ENCODE measurements around the gene PCCA.

DNA sequence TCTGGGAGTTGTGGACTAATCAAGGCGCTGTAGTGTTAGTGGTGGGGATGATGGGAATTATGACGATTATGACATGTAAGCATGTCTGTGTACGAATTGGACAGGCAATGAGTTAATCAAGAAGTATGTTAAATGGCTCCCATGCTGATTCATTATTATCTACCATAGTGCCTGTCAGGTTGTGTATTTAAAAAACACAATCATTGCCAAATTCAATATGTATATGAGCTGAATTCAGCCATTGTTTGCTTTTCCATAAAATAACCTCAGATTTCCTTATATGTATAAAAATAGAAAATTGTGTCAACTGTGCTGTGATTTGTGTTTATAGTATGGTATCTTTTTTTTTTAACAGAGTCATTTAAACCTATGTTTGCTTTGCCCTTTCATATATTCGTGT, 37.1 kb downstream of the PCCA start:
- TF ChIP-seq, protein P1, sequence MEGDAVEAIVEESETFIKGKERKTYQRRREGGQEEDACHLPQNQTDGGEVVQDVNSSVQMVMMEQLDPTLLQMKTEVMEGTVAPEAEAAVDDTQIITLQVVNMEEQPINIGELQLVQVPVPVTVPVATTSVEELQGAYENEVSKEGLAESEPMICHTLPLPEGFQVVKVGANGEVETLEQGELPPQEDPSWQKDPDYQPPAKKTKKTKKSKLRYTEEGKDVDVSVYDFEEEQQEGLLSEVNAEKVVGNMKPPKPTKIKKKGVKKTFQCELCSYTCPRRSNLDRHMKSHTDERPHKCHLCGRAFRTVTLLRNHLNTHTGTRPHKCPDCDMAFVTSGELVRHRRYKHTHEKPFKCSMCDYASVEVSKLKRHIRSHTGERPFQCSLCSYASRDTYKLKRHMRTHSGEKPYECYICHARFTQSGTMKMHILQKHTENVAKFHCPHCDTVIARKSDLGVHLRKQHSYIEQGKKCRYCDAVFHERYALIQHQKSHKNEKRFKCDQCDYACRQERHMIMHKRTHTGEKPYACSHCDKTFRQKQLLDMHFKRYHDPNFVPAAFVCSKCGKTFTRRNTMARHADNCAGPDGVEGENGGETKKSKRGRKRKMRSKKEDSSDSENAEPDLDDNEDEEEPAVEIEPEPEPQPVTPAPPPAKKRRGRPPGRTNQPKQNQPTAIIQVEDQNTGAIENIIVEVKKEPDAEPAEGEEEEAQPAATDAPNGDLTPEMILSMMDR (IDR thresholded peaks at IDR 0.05; ENCODE audit: borderline replicate concordance, extremely low read depth, low read length, poor library complexity, severe bottlenecking) = no peak
- TF ChIP-seq EZH2 (IDR thresholded peaks at IDR 0.05; ENCODE audit: borderline replicate concordance, low read depth, low read length, severe bottlenecking) = no peak

All from DND-41 (cell line).